Activated naive CD4-positive, alpha-beta T cell treated with anti-CD3 and anti-CD28 coated beads for 36 hours (primary cell): ENCODE measurements around the gene ACOT7. TPM values are rescaled to one million over a fixed set of nuclear protein-coding genes. Genes with fewer than 3 reads are reported as not detected.

Source experiments
- CTCF ChIA-PET: fragments of 350-600 bp; sonication (Branson Sonifier 250); formaldehyde crosslinking; loops from one replicate; lab custom pipeline; 2021; ENCODE audit warnings: antibody characterized with exemption; lab: Charles Lee
- DNase-seq: peaks from one replicate; pipeline ENCODE4 v3.0.0-alpha.2; 2020
- H3K27ac Mint-ChIP-seq: one replicate; pipeline ENCODE4 v1.8.0; 2021; ENCODE audit warnings: mild to moderate bottlenecking, mixed read lengths
- H3K27me3 Mint-ChIP-seq: one replicate; pipeline ENCODE4 v1.8.0; 2021; ENCODE audit warnings: low read depth, mixed read lengths
- H3K36me3 Mint-ChIP-seq: one replicate; pipeline ENCODE4 v1.8.0; 2021; ENCODE audit warnings: low read depth, mixed read lengths
- H3K4me1 Mint-ChIP-seq: one replicate; pipeline ENCODE4 v1.8.0; 2021; ENCODE audit warnings: low read depth, mixed read lengths
- H3K4me3 Mint-ChIP-seq: one replicate; pipeline ENCODE4 v1.8.0; 2021; ENCODE audit warnings: mild to moderate bottlenecking, moderate library complexity, mixed read lengths
- H3K9me3 Mint-ChIP-seq: one replicate; pipeline ENCODE4 v1.8.0; 2021; ENCODE audit warnings: mixed read lengths
- intact Hi-C: fragments of 100-400 bp; cut with micrococcal nuclease; formaldehyde crosslinking; loops from one replicate; pipeline ENCODE4 v1.15.1; 2023
- total RNA-seq, 2 experiments: library from RNA; stranded (reverse); gene quantifications; one replicate each; pipeline ENCODE4 v1.2.3, GENCODE V29; 2021

Gene ACOT7
- total RNA-seq, 2 experiments from 2014 or later = 74.2 to 77.6 TPM

DNA sequence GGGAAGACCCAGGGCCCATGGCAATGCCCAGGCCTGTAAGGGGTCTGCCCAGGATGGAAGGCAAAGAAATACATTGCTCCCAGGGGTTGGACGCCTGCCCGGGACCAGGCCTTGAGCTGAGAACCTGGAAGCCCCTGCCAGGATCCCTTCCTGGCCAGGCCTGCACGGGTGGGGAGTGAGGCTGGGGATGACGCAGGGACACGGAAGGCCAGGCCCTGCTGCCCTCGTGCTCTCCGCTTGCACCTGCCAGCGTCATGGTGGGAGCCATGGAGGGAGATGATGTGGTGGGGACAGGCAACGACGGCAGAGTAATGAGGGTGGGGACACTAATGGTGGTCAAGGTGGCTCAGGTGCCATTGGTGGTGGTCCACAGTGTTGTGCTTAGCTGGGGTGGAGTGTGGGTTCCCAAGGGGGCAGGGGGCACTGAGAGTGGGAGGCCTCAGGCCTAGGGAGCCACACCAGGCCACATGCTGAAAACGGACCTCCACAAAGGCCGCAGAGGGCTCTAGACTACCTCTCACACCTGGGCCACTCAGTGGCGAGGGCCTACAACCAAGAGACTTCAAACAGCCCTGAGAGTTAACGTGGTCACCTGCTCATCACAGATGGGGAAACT, 145.3 kb downstream of the ACOT7 start:
- intact Hi-C loops = loop anchor here (5.0 kb wide), 2 partner anchors 229 to 736 kb away; no protein-coding TSS in a partner anchor

DNA sequence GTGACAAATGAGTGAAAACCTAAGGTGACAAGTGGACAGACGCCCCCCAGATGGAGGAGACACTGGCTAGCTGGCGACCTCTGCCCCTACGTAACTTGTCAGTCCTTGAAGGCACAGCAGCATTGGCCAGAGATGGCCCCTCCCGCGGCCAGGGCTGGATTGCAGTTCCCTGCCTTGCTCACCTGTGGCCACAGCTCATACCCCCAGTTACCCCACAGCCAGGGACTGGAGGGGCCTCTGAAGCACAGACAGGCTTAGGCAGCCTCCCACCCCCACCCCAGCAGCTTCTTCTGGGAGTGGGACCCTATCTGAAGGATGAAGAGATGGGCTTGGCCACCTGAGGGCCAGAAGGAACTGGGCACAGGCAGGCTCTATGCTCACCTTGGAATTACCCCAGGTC, 145.9 kb downstream of the ACOT7 start:
- Mint-ChIP-seq H3K36me3 (no peaks in the 10 kb centered on the region), H3K4me1 (peaks cover 8% of the 10 kb centered on the region), H3K9me3 (no peaks in the 10 kb centered on the region), H3K27me3 (peaks cover 48% of the 10 kb centered on the region), H3K27ac (no peak overlapping the region), H3K4me3 (no peak overlapping the region)
- CTCF ChIA-PET = interaction anchor here (0.8 to 4.2 kb wide), 15 partner anchors 9 to 202 kb away, joined by 3 to 49 read pairs (median 8); partner anchors contain the start of genes ACOT7 and ICMT
- no peak for DNase-seq
- intact Hi-C loops = loop anchor here (2.0 to 5.0 kb wide), 3 partner anchors 149 to 735 kb away; no protein-coding TSS in a partner anchor

More for the DNA sequence above, 145.3 kb downstream of the ACOT7 start:
- DNase-seq = no peak
- Mint-ChIP-seq H3K36me3 (no peaks in the 10 kb centered on the region), H3K4me1 (peaks cover 8% of the 10 kb centered on the region), H3K27me3 (peaks cover 44% of the 10 kb centered on the region), H3K4me3 (no peak overlapping the region), H3K9me3 (no peaks in the 10 kb centered on the region), H3K27ac (no peak overlapping the region)
- CTCF ChIA-PET = interaction anchor here (1.0 to 4.2 kb wide), 9 partner anchors 9 to 191 kb away, joined by 3 to 49 read pairs (median 9); partner anchors contain the start of genes ACOT7 and ICMT

DNA sequence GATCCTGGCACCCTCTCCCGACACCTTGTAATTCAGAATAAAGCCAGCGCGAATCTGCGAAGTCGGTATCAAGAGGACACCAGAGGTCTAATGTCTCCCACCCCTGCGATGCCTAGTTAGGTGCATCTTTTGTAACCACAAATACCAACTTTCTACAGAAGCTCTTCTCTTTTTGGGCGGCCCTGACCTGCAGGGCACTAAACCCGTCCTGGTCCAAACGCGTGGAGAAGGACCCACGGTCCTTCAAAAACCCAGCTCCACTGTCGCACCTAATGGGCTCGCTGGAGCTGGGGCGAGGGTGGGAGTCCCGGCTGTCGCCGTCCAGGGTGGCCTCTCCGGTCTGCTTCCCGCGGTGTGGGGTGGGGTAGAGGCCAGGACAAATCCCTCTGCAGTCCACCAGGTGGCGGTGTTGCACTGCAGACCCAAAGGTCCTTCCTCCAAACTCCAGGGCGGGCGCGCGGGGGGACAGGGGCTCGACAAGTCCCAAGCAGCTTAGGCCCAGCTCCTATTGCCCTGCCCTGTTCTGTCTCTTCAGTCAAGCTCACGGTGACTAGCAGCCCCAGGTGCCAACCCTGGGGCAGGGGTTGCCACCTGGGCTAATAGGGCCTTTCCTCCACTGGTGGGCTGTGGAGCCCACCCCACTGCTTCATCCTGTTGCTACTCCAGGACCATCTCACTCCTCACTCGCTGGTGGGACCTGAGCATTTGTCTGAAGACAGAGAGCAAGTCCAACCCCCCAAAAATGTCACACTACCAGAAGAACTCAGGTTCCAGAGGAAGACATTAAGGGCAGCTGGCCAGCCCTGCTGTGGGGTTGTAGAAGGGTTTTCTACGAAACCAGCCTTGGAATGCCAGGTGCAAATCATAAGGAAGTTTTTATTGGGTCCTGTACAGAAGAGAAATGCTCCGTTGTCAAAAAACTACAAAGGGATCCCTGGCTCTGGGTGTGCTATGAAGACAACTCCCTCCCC, 146.8 kb downstream of the ACOT7 start:
- CTCF ChIA-PET = interaction anchor here (0.7 to 4.2 kb wide), 30 partner anchors 8 to 348 kb away, joined by 3 to 49 read pairs (median 4); partner anchors contain the start of genes ACOT7 and ICMT
- Mint-ChIP-seq H3K27me3 (peaks cover 48% of the 10 kb centered on the region), H3K9me3 (no peaks in the 10 kb centered on the region), H3K4me1 (peaks cover 8% of the 10 kb centered on the region), H3K36me3 (no peaks in the 10 kb centered on the region), H3K27ac (no peak overlapping the region), H3K4me3 (peak overlapping the region; percentile 36)
- intact Hi-C loops = loop anchor here (1.0 to 5.0 kb wide), 6 partner anchors 97 to 734 kb away; no protein-coding TSS in a partner anchor
- peak; percentile 82 for DNase-seq

DNA sequence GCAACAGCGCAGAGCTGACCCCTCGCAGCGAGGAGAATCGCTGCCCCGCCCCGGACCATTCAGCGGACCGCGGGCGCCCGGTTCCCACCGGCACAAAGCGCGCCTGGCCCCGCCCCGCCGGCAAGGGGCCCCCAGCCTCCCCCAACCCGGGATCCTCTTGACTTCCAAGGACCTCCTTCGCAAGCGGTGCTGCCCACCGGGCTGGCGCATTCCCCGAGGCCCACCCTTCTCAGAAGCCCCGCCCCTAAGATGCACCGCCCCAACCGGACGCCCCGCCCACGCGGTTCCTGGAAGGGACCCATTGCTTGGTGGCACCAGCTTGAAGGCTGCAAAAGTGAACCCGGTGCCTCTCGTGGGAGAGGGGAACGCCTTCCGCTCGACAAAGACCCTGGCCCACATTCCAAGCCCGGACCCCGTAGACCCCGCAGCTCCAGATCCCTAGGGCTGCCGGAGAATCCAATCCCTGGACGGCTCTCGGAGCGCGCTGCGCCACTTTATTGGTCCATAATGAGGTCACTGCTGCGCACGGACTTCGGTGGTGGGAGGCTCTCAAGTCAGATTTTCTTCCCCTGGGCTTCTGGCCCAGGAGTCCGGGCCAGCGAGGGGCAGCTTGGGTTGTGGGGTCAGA, 147.6 kb downstream of the ACOT7 start:
- H3K36me3 Mint-ChIP-seq = no peaks in the 10 kb centered on the region
- peaks cover 14% of the 10 kb centered on the region for H3K4me1 Mint-ChIP-seq
- peaks cover 54% of the 10 kb centered on the region for H3K27me3 Mint-ChIP-seq
- no peaks in the 10 kb centered on the region for H3K9me3 Mint-ChIP-seq
- intact Hi-C loops = loop anchor here (1.0 to 5.0 kb wide), 9 partner anchors 10 to 734 kb away; no protein-coding TSS in a partner anchor
- no peak overlapping the region for H3K27ac Mint-ChIP-seq
- H3K4me3 Mint-ChIP-seq = no peak overlapping the region
- CTCF ChIA-PET = interaction anchor here (0.8 to 4.2 kb wide), 24 partner anchors 8 to 349 kb away, joined by 3 to 49 read pairs (median 5); partner anchors contain the start of genes ACOT7 and ICMT
- DNase-seq = peak; percentile 59

DNA sequence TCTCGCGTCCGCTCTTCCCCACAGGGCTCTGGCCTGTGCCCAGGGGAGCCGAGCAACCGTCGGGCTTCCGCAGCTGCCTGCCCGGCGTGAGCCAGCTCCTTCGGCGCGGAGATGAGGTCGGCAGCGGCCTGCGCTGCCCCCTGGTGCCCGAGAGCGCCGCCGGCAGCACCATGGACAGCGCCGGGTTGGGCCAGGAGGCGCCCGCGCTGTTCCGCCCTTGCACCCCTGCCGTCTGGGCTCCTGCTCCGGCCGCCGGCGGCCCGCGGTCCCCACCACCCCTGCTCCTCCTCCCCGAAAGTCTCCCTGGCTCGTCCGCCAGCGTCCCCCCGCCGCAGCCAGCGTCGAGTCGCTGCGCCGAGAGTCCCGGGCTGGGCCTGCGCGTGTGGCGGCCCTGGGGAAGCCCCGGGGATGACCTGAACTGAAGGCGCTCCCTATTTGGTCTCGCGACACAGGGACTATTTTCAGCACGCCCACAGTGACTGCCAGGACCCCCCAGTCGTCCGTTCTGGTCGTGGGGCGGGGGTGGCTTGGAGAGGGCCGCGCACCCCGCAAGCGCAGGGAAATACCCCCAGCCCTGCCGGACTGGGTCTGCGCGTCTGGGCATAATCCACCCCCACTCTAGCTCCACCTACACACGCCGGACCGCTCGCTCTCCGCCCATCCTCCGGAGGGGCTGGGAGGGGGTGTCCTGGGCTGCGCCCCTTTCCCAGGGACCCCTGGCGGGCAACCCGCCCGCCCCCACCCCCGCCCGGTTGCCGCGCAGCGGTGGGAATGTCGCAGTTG, 148.3 kb downstream of the ACOT7 start:
- H3K9me3 Mint-ChIP-seq = no peaks in the 10 kb centered on the region
- H3K36me3 Mint-ChIP-seq = no peaks in the 10 kb centered on the region
- H3K4me1 Mint-ChIP-seq = peaks cover 14% of the 10 kb centered on the region
- DNase-seq = peak; percentile 79
- CTCF ChIA-PET = interaction anchor here (0.6 to 4.2 kb wide), 15 partner anchors 9 to 194 kb away, joined by 3 to 49 read pairs (median 6); partner anchors contain the start of genes ACOT7, ICMT and RPL22
- H3K27me3 Mint-ChIP-seq = peaks cover 54% of the 10 kb centered on the region
- no peak overlapping the region for H3K27ac Mint-ChIP-seq
- intact Hi-C loops = loop anchor here (1.0 to 5.0 kb wide), 5 partner anchors 9 to 733 kb away; no protein-coding TSS in a partner anchor
- H3K4me3 Mint-ChIP-seq = no peak overlapping the region

DNA sequence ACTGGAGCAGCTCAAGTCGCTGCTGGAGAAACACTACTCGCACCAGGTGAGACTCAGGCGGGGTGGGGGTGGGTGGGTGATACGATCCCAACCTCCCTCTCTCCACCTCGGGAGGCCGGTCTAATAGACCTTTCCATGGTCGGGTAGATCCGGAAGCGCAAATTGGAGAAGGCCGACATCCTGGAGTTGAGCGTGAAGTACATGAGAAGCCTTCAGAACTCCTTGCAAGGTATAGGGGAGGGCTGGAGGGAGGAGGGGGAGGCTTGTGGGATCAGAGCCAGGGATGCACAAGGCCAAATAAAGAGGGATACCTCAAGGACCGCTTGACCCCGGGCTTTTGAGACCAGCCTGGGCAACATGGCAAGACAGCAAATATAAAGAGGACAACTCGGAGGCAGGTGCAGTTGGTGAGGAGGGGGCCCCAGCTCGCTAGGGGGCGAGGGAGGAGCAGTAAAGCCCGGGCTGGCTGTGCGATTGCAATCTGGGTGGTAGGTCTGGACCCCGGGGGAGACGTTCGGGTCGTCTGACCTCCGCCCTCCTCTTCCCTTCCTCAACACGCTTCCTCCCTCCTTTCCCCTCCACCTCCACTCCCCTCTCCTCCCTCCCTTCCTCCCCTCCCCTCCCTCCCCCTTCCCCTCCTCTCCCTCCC, 149.0 kb downstream of the ACOT7 start:
- Mint-ChIP-seq H3K9me3 (no peaks in the 10 kb centered on the region), H3K4me3 (no peak overlapping the region), H3K27me3 (peaks cover 54% of the 10 kb centered on the region), H3K27ac (no peak overlapping the region), H3K4me1 (peaks cover 14% of the 10 kb centered on the region), H3K36me3 (no peaks in the 10 kb centered on the region)
- no peak for DNase-seq
- intact Hi-C loops = loop anchor here (1.0 to 5.0 kb wide), 5 partner anchors 8 to 732 kb away; no protein-coding TSS in a partner anchor
- CTCF ChIA-PET = interaction anchor here (0.6 to 4.1 kb wide), 6 partner anchors 45 to 158 kb away, joined by 3 to 25 read pairs (median 4); partner anchors contain the start of genes ACOT7 and RPL22

DNA sequence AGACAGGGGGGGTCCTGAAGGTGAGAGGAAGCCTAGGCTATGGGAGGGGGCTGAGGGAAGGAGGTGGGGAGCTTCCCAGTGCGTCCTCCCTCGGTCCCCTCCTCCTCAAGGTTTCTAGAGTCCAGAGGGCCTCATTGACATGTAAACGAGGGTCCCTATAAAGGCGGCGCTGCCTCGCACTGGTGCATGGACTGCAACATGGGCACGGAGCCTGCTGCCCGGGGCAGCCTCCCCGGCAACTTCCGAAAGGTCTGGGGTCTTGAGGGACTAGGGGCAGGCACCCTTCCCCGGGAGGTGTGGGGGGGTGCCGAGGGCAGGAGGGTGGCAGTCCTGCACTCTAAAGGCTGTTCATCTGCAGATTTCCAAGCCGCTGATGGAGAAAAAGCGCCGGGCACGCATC, 149.6 kb downstream of the ACOT7 start, which contains the start of gene HES3:
Gene HES3 (plus strand): TSS at position 187 of the 400 bp plus-strand sequence. CDS start 187 bp downstream, at position 374.
- CTCF ChIA-PET = interaction anchor here (1.1 to 1.7 kb wide), 2 partner anchors 45 to 135 kb away, joined by 5 to 8 read pairs; partner anchors contain the start of gene RPL22
- H3K27ac Mint-ChIP-seq = no peak within 1 kb of the TSS
- intact Hi-C loops = loop anchor here (2.0 kb wide), 1 partner anchor 191 kb away; no protein-coding TSS in a partner anchor
- peaks cover 57% of the 10 kb centered on the region for H3K27me3 Mint-ChIP-seq
- H3K9me3 Mint-ChIP-seq = no peaks in the 10 kb centered on the region
- H3K36me3 Mint-ChIP-seq = no peaks in the 10 kb centered on the region
- DNase-seq = no peak
- H3K4me1 Mint-ChIP-seq = peaks cover 14% of the 10 kb centered on the region
- H3K4me3 Mint-ChIP-seq = no peak within 1 kb of the TSS

DNA sequence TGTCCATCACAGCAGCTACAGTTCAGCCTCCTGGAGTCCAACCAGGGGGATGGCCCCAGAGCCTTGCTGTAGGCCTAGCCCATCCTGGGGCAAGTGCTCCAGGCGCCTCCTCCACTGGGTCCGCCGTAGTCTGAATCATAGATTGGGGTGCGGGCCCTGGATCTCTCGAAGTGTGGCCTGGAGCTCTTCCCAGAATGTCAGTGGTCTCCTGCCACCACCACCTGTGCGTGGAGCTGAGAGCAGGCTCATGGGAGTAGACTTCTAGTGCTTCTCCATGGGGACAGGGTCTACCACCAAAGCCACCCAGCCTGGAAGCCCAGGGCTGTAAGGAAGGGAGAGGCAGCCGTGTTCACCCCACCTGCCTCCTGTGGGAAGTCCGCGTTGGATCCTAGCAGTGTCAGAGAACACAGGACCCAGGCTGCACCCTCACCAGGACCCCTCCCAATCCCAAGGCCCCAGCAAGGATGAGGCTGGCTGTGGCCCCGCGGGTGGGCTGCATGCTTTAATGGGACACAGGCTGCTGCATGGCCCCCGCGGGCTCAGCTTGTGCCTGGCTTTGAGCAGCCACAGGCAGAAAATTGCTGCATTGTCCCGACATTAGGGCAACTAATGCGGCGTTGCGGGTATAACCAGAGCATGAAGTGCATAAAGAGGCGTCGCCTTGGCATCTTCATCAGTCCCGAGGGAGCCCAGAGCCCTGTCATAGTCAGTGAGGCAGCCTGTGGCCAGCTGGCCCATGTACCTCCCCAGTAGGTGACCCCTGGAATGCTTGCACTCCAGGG, 150.3 kb downstream of the ACOT7 start:
- CTCF ChIA-PET = interaction anchor here (0.8 kb wide), 1 partner anchor 35 kb away, joined by 3 read pairs; no protein-coding TSS in a partner anchor
- Mint-ChIP-seq H3K36me3 (no peaks in the 10 kb centered on the region), H3K4me3 (no peak overlapping the region), H3K9me3 (no peaks in the 10 kb centered on the region), H3K4me1 (peaks cover 14% of the 10 kb centered on the region), H3K27ac (no peak overlapping the region), H3K27me3 (peaks cover 57% of the 10 kb centered on the region)
- DNase-seq = no peak
- intact Hi-C loops = no loop called here

DNA sequence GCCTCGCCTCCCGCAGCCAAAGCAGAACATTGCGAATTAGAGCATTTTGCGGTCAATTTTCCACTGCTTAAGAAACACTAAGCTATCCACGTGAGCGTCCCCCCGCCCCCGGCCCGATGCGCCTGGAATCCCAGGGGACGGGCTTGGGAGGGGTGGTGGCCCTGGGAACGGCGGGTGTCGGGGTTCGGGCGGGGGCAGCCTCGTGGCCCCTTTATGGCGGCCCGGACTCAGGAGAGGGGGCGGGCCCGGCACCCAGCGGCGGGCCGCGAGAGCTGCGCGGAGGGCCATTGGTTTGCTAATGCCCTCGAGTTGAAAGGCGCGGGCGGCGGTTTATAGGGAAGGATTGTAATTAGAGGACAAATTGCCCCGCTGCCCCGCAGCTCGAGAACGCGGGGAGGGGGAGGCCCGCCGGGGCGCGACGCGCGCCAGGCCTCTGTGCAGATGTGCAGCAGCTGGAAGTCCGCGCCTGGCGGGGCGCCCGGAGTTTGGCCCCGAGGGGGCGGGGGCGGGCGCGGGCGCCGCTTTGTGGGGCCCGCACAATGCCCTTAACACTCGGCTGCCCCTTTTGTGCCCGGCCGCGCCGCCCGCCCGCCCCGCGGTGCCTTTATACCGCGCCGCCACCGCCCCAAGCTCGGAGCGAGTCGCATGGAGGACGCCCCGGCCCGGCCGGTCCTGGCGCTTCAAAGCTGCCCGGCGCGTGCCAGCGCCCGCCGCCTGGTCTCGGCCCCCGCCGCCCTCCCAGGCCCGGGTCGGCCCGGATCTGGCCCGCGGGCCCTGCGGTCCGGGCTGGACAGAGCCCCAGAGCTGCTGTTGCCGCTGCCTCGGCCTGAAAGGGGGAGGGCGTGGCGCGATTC, 151.5 kb downstream of the ACOT7 start:
- intact Hi-C loops = no loop called here
- peaks cover 14% of the 10 kb centered on the region for H3K4me1 Mint-ChIP-seq
- CTCF ChIA-PET = interaction anchor here (0.8 to 0.9 kb wide), 2 partner anchors 34 to 280 kb away, joined by 3 to 7 read pairs; no protein-coding TSS in a partner anchor
- DNase-seq = no peak
- no peaks in the 10 kb centered on the region for H3K9me3 Mint-ChIP-seq
- no peaks in the 10 kb centered on the region for H3K36me3 Mint-ChIP-seq
- no peak overlapping the region for H3K4me3 Mint-ChIP-seq
- H3K27ac Mint-ChIP-seq = no peak overlapping the region
- peaks cover 50% of the 10 kb centered on the region for H3K27me3 Mint-ChIP-seq
